Stimulated activated CD4-positive, alpha-beta T cell treated with anti-CD3 and anti-CD28 coated beads, TNF-alpha, amount 100 ng/mL, for 48 hours (primary cell): Measurements from ENCODE around the gene PRKAG3.

Source experiments
- DNase-seq, 3 donors: peaks; one replicate each; pipeline ENCODE4 v3.0.0-alpha.2; 2020; ENCODE audit warnings: low read depth in 3 of 3

Gene PRKAG3

GRCh38 chr2:218814540-218815243 is 16.9 kb downstream of the PRKAG3 start:
- DNase-seq: no peak

- DNase-seq: no peak
Measured at GRCh38 chr2:218813771-218814460, 17.7 kb downstream of the PRKAG3 start.

- DNase-seq: no peak
Measured at GRCh38 chr2:218812861-218813260, 18.7 kb downstream of the PRKAG3 start.

- DNase-seq: no peak
Measured at GRCh38 chr2:218812096-218812815, 19.3 kb downstream of the PRKAG3 start.

- DNase-seq: no peak
Measured at GRCh38 chr2:218811382-218811781, 20.2 kb downstream of the PRKAG3 start.

- DNase-seq: no peak
Measured at GRCh38 chr2:218810256-218810655, 21.3 kb downstream of the PRKAG3 start.

- DNase-seq: no peak
Measured at GRCh38 chr2:218809515-218809914, 22.1 kb downstream of the PRKAG3 start.

GRCh38 chr2:218807626-218808025 is 24.0 kb downstream of the PRKAG3 start:
- DNase-seq: no peak

- no peak for DNase-seq
Measured at GRCh38 chr2:218806346-218806978, 25.1 kb downstream of the PRKAG3 start.

GRCh38 chr2:218805627-218806026 is 26.0 kb downstream of the PRKAG3 start:
- DNase-seq: no peak

GRCh38 chr2:218804817-218805216 is 26.8 kb downstream of the PRKAG3 start:
- no peak for DNase-seq

GRCh38 chr2:218802386-218802994 is 29.1 kb downstream of the PRKAG3 start:
- DNase-seq: no peak

GRCh38 chr2:218799990-218800389 is 31.6 kb downstream of the PRKAG3 start:
- no peak for DNase-seq

- no peak for DNase-seq
Measured at GRCh38 chr2:218798767-218799504, 32.7 kb downstream of the PRKAG3 start.

- no peak for DNase-seq
Measured at GRCh38 chr2:218796691-218797090, 34.9 kb downstream of the PRKAG3 start.

GRCh38 chr2:218792433-218792832 is 39.2 kb downstream of the PRKAG3 start:
- DNase-seq: no peak

- DNase-seq: no peak
Measured at GRCh38 chr2:218788529-218789255, 42.9 kb downstream of the PRKAG3 start.

GRCh38 chr2:218786133-218786532 is 45.5 kb downstream of the PRKAG3 start:
- DNase-seq: no peak

GRCh38 chr2:218785103-218785502 is 46.5 kb downstream of the PRKAG3 start:
- no peak for DNase-seq

- DNase-seq: no peak
Measured at GRCh38 chr2:218783688-218784087, 47.9 kb downstream of the PRKAG3 start.

- DNase-seq: no peak
Measured at GRCh38 chr2:218782528-218782844, 49.1 kb downstream of the PRKAG3 start.
